Activated T-cell treated with anti-CD3 and anti-CD28 coated beads, Interleukin-2, amount 50 U/mL, for 48 hours (primary cell): Measurements from ENCODE around the gene DIDO1.
"Not testable (repeated sequence)": the region's sequence is repeated elsewhere in the genome, so short reads cannot be mapped to it uniquely, and the experiment has no call there.

ENCODE experiments used
- DNase-seq, 2 experiments: peaks; one replicate each; pipeline ENCODE4 v3.0.0-alpha.2; 2020

The DIDO1 gene

DNA sequence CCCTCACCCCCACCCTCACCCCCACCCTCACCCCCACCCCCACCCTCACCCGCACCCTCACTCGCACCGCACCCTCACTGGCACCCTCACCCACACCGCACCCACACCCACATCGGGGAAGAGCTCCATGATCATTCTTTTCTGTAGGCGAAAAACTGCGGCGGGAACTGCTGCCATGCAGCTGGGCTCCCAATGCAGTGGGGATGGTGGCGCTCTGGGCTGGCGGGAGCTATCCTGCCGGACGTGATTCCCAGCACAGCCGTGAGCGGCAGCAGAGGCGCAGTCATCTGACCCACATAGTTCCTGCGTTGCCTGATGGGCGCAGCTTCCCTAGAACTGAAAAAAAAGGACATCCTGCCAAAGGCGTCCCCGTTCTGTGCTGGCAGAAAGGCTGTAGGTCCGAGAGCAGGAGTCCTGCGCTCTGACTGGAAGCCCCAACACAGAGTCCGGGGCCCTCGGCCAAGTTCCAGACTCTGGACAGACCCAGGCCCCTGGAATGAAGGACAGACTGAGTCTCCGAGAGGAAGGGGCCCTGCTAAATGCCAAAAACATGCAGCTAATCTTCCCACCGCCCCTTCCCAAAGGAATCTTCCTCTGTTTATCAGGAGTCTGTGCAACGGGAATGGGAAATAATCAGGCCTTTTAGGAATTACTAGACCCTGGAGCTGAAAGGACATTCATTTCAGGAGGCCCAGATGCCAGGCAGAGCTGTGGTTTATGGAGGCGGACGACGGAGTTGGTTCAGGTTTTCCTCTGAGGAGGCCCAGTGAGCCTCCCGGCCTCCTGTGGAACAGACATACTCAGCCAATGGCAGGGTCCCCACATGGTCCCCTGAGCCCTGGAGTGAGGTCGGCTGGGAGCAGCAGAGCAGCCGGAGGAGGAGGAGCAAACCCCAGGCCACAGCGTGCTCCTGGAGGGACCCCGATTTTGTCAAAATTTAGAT, 50.6 kb downstream of the DIDO1 start:
- no peak for DNase-seq

DNA sequence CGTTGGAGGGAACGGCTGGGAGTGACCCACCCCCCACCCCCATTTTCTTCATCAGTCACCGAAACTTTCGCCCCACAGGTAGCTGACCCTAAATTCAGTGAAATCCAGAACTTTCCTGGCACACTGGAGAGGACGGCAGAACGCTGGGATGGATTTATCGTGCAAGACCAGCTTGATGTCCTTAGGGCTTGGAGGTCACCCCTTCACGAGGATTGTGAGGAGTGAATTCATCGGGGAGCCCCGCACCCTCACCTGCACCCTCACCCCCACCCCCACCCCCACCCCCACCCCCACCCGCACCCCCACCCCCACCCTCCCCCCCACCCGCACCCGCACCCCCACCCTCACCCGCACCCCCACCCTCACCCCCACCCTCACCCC, 51.4 kb downstream of the DIDO1 start:
- no peak for DNase-seq

DNA sequence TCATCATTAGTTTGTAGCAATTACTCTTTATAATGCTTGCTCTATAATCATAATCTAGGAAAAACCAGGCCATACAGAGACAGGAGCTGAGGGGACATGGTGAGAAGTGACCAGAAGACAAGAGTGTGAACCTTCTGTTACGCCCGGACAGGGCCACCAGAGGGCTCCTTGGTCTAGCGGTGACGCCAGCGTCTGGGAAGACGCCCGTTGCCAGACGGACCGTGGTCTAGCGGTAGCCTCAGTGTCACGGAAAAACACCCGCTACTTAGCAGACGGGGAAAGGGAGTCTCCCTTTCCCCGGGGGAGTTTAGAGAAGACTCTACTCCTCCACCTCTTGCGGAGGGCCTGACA, 52.6 kb downstream of the DIDO1 start:
- peak; percentile 51 to 56 for DNase-seq

DNA sequence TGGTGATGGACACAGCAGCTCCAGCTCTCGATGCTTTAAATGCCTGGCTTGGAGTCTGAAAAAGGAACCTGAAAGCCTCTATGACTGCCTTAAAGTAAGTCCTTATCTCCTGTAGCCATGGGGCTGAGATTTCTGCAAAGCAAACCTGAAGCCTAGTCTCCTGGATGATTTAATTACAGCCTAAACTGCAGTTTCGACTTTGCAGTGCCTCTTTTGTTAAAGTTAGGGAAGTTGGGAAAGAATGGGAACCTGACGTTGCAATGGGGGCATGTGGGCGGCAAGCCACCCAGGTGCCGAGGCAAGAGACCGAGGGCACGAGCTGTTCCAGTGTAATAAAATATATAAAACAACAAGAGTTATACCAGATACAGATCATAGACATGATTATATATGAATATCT, 53.0 kb downstream of the DIDO1 start:
- no peak for DNase-seq

DNA sequence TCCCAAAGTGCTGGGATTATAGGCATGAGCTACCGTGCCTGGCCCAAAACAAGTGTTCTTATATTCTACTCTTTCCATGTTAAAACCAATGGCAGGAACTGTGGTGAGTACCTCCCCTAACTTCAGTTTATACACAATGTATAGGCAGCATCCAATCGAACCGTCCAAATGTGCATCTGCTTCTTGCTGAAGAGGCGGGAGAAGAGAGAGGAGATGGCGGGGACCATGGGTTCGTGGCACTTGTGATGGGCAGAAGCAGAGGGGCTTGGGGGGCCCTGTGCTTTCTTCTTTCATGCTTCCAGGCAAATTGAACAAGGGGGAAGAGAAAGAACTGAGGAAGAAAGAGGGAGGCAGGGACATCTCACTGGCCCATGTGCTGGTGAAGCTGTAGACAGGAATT, 53.4 kb downstream of the DIDO1 start:
- no peak for DNase-seq

DNA sequence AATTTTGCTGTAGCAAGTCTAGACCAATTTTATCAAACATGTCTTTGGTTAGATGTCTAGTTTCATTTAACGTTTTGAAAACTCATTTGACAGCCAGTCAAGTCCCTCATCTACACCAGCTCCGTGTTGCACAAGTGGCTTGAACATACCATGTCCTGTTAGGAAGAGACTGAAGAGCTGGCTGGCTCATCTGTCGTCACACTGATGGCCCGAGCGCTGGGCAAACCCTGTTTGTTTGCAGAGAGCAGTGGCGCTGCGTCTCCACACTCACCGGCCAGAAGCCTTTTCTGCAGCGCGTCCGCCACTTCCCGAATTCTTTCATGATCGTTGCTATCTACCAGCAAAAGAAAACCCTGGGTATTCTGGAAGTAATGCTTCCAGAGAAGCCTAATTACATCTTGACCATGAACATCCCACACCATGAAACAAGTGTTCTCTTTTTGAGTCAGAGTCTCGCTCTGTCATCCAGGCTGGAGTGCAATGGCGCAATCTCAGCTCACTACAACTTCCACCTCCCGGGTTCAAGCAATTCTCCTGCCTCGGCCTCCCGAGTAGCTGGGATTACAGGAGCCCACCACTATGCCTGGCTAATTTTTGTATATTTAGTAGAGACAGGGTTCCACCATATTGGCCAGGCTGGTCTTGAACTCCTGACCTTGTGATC, 54.0 kb downstream of the DIDO1 start:
- no peak for DNase-seq

DNA sequence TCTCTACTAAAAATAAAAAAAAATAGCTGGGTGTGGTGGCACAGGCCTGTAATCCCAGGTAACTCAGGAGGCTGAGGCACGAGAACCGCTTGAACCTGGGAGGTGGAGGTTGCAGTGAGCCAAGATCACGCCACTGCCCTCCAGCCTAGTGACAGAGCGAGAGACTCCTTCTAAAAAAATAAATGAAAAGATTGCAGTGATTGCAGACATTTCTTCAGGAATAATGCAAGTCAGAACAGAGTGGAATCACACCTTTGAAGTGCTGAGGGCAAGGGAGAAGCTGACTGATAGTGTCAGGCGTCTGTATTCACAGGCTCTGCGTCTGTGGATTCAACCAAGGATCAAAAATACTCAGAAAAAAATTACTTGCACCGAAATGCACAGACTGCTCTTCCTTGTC, 62.1 kb downstream of the DIDO1 start:
- DNase-seq, result no peak

DNA sequence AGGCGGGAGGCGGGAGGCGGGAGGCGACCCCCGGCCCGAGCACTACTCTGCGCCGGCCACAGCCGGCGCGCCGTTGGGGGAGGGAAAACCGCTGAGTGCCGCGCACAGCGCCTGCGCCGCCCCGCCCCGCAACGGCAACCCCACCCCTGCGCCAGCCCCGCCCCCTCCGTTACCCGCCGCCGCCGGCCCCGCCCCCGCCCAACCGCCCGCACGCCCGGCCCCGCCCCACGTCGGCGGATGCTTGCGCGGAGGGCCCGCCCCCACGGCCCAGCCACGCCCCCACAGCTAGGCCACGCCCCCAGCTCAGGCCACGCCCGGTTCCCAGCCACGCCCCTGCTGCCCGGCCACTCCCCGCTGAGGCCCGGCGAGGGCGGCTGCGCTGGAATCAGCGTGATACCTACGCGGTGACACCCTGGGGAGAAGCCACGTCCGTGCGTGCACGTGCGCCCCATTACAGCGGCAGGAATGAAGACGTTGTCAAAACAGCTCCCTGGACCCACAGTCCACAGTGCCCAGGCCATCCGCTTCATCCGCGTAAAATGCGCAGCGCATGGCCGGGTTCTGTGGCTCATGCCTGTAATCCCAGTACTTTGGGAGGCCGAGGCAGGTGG, 64.5 kb downstream of the DIDO1 start, which contains the start of gene TCFL5:
Gene TCFL5 (minus strand): TSS at position 97 of the 611 bp plus-strand sequence. CDS start 152 bp downstream, outside the sequence.
- DNase-seq, result peak; percentile 95 to 98

DNA sequence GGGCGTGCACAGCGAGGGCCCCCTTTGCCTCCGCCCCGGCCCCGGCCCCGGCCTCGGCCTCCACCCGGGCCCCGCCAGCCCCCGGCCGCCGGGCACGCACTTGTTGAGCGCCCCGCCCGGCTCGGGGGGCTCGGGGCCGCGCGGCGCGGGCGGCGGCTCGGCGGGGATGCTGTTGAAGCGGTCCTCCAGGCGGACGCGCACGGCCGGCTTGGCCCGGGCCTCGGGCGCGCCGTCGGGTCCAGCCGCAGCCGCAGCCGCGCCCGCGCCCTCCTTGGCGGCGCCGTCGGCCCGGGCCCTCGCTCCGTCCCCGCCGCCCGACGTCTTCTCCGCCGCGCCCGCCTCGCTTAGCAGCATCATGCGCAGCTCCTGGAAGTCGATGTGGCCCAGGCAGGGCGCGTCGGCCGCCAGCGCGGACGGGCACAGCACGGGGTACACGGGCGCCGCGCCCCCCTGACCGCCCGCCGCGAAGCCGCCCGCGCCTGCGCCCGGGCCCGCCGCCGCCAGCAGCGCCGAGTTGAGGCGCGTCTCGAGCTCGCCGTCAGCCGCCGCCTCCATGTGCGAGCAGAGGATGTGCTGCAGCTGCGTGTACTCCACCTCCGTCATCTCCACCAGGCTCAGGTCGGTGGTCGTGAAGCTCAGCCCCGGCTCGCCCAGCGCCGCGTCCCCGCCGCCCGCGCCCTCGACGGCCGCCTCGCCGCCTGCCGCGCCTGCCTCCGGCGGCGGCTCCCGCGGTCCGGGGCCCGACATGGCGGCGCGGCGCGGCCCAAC, 65.2 kb downstream of the DIDO1 start:
- DNase-seq, result peak in 1 of 2 experiments; percentile 42

DNA sequence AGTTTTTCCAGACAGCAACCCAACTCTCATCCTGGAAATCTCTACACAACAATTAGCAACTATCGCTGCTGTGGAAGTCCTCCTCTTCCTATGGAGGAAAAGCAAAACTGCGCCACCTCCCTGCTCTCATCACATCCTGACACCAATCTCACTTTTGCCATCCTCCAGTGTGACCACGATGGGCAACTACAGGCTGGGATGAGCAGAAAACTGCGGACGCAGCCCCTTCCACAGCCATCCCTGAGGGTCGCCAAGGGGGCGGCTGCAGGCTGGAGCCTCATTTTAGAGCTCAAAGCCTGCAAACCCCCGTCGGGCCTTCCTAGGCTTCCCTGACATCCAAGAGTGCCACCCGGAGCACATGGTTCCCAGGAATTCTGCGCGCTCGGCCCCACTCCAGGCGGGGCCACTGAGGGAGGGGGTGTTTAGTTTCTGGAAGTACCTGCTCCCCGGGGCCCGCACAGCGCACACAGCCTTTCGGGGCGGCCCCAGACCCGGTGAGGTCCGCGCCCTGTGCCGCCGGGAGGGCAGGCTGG, 65.8 kb downstream of the DIDO1 start:
- no peak for DNase-seq

DNA sequence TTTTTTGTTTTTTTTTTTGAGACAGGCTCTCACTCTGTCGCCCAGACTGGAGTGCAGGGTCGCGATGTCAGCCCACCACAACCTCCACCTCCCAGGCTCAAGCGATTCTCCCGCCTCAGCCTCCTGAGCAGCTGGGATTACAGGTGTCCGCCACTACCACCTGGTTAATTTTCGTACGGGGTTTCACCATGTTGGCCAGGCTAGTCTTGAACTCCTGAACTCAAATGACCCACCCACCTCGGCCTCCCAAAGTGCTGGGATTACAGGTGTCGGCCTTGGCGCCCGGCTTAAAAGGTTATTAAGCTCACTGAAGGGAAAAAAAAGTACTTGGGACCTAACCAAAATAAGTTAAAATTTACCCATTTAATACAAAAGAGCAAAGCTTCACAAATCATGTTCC, 66.6 kb downstream of the DIDO1 start:
- no peak for DNase-seq

DNA sequence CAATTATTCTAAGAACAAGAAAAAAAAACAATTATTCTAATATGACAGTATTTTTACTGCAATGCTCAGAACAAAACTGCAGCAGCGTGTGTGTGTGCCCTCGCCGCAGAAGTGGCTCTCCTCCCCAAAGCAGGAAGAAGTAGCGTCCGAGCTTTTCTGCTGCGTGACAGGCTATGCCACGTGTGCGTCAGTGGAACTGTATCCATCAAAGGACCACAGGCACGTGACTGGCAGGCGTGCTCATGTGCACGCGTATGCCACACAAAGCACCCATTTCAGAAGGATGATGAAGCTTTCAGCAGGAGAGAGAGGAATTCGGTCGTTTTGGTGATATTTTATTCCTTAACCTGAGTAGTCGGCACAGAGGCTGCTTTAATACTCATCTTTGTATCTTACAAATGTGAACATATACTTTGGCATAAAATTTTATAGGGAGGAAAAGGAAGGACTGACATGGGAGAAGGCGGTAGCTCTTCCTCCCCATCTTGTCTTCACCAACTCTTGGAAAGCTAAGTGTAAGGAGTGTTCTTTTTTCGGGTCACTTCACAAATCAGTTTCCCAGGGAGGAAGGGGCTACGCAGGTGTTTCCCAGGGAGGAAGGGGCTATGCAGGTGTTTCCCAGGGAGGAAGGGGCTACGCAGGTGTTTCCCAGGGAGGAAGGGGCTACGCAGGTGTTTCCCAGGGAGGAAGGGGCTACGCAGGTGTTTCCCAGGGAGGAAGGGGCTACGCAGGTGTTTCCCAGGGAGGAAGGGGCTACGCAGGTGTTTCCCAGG, 68.1 kb downstream of the DIDO1 start:
- DNase-seq, result no peak

DNA sequence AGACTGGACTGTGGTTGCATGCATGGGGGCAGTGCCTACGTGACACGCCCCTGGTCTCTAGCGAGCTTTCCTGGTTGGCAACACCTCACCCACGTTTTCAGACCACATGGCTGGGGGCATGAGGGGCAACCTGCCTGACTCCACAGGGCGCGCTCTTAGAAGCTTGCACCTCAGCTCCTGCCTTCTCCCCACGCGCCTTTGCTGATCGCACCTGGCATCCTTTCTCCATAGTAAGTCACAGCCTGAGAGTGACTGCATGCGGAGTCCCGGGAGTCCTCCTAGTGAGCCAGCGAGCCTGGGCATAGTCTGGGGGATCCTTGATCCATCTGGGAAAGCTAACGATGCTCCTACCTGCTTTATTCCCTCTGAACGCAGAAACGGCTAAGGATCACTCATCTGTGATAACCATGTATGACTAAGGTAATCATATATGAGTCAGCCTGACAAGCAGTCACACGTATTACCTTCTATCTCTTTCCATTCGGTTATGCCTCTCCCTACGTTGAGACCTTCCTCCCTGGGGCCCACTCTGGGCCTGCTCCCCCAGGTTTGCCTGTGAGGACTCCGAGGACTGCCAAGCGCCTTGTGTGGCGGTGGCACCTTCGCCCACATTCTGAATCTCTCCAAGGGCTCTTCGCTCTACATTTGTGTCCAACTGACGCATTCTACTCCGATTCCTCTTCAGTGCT, 69.2 kb downstream of the DIDO1 start:
- DNase-seq, result no peak

DNA sequence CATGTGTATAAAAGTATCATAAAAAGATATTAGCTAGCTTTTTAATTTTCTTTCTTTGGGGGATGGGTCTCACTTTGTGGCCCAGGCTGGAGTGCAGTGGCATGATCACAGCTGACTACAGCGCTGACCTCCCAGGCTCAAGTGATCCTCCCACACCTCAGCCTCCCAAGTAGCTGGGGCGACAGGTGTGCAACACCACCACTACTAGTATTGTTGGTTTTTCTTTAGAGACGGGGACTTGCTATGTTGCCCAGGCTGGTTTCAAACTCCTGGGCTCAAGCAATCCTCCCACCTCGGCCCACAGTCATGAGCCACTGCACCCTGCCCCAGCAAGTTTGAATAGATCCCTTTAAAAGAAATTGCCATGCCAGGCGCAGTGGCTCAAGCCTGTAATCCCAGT, 71.2 kb downstream of the DIDO1 start:
- DNase-seq, result no peak

DNA sequence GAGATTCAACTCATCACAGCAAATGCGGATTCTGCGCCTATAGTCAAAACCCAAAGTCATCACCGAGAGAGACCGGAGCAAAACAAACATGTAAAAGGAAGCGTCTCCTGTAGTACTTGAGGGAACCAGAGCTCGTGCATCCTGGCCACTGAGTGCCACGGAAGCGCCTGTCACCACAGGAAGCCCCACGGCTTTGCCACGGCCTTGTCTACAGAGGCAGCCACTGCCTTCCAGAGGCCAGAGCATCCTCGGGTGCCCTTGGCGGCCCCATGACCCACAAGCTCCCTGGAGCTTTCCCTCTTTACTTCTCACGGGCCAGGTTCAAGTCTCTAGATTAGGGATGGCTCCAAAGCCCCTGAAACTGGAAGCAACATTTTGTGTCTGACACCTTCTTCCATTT, 72.2 kb downstream of the DIDO1 start:
- DNase-seq, result no peak

DNA sequence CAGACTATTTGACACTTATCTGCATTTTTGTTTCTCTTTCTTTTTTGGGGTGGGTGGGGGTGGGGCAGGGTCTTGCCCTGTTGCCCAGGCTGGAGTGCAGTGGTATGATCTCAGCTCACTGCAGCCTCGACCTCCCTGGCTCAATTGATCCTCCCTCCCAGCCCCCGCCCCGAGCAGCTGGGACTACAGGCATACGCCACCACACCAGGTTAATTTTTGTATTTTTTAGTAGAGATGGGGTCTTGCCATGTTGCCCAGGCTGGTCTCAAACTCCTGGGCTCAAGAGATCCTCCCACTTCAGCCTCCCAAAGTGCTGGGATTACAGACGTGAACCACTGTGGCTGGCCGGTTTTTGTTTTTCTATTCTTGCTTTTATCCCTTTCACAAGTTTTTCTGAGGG, 73.0 kb downstream of the DIDO1 start:
- DNase-seq, result not testable (repeated sequence)

DNA sequence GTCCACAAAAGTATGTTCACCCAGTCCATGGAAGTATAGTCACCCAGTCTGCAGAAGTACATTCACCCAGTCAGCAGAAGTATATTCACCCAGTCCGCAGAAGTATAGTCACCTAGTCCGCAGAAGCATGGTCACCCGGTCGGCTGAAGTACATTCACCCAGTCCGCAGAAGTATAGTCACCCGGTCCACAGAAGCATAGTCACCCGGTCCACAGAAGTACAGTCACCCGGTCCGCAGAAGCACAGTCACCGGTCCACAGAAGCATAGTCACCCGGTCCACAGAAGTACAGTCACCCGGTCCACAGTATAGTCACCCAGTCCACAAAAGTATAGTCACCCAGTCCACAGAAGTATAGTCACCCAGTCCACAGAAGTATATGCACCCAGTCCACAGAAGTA, 73.5 kb downstream of the DIDO1 start:
- no peak for DNase-seq

DNA sequence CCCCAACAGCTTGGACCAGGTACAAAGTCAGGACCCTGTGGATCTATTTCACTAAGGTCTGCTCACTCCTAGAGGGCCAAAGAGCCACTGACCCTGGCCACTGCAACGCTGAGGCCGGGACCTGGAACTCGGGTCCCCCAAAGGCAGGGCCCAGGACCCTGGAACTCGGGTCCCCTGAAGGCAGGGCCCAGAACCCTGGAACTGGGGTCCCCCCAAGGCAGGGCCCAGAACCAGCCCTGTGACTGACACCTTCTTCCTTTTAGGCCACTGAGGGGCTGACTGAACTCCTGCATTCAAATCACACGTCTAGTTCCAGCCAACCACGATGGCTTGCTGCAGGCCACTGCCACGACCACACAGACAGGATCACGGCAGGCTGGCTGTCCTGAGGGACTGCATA, 74.1 kb downstream of the DIDO1 start:
- no peak for DNase-seq

DNA sequence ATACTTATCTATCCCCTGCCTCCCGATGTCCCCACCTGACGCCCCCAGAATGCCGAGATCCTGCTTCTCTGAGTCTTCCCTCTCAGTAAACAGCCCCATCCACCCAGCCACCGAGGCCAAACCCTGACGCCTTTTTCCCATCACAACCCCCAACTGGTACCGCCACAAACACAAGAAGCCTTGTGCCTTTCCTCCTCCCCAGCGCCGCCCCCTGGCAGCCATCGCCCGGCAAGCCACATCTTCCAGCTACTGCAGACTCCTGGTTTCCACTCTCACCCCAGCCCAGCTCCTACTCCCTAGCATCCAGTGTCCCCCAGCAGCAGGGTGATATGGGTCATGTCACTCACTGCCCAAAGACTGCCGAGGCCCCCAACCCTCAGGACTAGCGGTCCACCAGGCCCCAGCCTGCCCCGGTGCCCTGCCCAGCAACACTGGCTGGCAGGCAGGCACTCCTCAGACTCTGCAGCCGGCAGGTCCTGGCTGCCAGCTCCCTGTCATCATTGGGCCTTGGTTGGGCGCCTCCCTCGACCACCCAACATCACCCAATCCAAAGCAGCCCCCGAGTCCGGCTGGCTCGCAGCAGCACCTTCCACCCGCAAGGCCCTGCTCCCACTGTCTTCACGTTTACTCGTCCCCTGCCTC, 75.9 kb downstream of the DIDO1 start:
- DNase-seq, result no peak

DNA sequence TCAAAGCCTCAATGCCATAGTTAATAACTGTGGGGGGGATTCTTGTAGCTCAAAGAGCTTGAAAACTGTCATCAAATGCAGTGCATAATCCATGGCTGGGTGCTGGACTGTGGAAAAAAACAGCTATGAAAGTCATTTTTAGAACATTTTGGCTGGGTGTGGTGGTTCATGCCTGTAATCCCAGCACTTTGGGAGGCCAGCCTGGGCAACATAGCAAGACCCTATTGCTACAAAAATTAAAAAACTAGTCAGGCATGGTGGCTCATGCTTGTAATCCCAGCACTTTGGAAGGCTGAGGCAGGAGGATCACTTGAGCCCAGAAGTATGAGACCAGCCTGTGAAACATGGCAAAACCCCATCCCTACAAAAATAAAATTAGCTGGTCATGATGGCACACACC, 76.9 kb downstream of the DIDO1 start:
- DNase-seq, result no peak

DNA sequence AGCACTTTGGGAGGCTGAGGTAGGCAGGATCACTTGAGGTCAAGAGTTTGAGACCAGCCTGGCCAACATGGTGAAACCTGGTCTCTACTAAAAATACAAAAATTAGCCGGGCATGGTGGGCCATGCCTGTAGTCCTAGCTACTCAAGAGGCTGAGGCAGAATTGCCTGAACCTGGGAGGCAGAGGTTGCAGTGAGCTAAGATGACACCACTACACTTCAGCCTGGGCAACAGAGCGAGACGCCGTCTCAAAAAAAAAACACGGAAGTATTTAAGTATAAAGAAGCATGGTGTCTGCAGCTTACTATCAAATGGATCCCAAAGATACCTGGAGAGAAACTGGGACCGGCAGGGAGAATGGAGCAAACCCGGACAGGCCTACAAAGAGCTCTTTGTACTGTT, 77.4 kb downstream of the DIDO1 start:
- not testable (repeated sequence) for DNase-seq
